GM18909 (cell line): ENCODE results near the gene FITM1.

Experiments used
- ATAC-seq: cut with Tn5 transposase; IDR thresholded peaks from one replicate; pipeline ENCODE4 v1.9.1; 2021; ENCODE audit warnings: mild to moderate bottlenecking; ENCODE audit not compliant: unreplicated experiment, poor library complexity

Gene FITM1

DNA sequence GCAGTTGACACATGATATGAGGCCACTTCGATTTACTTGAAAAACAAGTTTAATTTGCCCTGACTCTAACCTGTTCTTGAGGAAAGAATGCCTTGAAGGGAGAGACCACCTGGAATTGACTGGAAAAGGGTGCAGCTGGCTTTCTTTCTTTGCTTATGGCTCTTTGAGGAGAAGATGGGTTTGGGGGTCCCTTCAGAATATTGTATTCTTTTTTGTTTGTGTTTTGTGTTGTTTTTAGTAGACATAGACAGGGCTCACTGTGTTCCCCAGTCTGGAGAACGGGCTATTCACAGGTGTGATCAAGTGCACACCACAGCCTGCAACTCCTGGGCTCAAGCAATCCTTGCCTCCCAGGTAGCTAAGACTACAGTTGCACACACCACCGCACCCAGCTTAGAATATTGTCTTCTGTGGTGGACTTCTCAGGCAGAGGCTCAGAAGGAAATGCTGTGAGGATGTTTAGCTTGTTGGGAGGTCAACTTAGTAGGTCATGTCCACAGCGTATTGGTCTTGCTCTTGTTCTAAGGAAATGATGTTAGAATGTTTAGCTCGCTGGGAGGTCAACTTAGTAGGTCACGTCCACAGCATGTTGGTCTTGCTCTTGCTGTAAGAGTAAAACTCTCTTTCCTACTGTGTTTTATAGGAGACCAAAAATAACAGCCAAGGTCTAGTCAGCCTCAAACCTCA is 14.2 kb upstream of the FITM1 start:
- no peak for ATAC-seq

DNA sequence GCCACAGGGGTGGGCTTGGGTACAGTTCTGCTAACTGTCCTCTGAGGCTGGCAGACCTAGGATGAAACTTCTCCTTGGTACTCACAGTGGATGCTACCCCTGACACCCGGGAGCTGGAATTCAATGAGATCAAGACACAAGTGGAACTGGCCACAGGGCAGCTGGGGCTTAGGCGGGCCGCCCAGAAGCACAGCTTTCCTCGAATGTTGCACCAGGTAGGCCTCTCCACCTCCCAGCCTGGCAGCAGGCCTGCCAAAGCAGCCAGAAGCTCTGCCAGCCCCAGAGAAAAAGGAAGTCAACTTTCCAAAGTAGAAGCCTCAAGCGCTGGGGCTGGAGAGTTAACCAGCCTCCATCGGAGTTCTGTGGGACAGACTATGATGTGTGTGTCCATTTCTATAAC is 13.3 kb upstream of the FITM1 start:
- ATAC-seq: no peak

DNA sequence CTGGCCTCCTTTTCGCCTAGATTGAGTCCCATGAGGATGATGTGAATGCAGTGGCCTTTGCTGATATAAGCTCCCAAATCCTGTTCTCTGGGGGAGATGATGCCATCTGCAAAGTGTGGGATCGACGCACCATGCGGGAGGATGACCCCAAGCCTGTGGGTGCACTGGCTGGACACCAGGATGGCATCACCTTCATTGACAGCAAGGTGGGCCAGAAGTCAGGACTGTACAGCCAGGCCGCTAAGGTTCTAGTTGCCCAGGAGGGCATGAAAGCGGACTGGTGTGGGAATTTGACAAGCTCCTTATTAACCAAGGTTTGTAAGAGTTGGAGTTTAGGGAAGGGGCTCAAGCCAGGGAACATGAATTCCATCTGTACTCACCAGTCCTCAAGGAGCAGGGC is 10.8 kb upstream of the FITM1 start:
- no peak for ATAC-seq

DNA sequence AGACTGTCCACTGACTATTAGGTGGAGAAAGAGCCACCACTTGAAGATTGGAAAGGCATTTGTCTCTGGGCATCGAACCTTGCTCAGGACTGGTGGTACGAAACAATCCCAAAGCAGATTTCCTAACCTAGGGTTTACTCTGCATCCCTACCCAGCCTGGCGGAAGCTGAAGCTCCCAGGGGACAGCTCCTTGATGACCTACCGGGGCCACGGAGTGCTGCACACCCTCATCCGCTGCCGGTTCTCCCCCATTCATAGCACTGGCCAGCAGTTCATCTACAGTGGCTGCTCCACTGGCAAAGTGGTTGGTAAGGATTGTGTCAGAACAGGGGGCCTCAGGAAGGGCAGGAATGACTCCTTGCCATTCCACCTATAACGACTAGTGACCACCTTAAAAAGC is 9.2 kb upstream of the FITM1 start:
- no peak for ATAC-seq

DNA sequence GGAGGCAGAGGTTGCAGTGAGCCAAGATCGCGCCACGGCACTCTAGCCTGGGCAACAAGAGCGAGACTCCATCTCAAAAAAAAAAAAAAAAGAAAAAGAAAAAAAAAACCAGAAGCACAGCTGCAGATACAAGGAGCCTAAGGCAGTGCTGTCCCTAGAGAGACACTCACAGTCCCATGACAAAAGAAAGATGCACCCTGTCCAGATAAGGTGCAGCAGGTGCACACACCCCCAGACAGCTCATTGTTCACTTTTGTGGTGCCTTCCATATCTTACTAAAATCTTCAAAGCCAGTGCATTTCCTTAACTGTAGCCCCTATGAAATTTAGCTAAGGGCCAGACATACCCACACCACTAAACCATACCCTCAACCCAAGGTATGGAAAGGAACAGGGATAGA is 8.0 kb upstream of the FITM1 start:
- no peak for ATAC-seq

DNA sequence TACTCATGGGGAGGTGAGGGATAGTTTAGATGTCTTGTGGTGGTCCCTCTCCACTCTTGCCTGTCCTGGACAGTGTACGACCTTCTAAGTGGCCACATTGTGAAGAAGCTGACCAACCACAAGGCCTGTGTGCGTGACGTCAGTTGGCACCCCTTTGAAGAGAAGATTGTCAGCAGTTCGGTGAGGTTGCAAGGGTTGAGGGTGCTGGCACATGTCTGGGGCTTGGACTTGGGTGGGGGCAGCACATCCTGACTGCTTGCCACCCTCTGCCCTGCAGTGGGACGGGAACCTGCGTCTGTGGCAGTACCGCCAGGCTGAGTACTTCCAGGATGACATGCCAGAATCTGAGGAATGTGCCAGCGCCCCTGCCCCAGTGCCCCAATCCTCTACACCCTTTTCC is 7.6 kb upstream of the FITM1 start:
- ATAC-seq: no peak

DNA sequence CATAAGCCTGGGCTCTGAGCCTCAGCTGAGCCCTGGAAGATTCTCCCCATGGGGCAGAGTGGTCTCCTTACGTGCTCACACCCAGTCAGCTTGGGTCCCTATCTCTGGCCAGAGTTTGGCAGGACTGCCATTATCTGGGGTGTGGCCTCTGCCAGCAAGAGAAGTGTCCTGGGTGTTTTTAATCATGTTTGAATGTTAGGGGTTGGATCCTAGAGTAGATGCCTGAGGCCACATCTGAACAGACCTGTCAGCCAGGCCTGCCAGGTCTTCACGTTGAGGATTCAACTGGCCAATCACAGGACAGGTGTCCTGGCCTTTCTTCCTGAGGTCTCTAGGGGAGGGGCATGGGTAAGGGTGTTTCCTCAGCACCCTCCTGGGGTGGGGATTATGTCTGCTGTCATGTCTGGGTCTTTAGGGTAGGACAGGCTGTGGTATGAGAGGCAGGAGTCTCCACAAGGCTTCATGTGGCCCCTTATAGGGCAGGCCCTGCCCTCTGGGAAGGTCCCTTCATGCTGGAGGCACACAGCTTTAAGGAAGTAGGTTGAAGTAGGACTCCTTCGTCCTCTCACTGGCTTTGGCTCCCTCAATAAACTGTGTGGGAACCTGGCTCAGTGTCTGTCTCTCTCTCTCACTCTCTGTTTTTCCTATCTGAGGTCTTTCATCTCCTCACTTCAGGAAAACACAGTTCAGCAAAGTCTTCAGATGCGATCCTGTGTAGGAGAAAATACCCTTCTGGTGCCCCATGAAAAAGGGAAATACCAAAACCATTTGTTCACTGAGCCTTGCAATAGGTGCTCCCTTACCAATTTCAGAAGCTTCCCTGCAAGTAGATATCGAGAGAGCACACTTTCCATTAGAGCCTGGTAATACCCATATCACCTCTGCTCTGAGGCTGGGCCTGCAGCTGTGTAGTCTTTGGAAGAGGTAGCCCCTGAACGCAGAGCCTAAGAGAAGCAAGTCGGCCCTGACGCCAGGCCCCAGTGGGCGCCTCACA is 6.7 kb upstream of the FITM1 start:
- peak; percentile 53 for ATAC-seq

DNA sequence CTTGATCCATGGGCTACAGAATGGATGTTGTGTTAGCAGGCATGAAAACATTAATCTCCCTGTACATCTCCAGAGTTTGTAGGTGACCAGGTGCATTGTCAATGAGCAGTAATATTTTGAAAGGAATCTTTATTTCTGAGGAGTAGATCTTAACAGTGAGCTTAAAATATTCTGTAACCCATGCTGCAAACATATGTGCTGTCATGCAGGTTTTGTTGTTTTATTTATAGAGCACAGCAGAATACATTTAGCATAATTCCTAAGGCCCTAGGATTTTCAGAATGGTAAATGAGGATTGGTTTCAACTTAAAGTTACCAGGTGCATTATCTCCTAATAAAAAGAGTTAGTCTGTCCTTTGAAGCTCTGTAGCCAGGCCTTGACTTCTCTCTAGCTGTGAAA is 3.5 kb upstream of the FITM1 start:
- no peak for ATAC-seq

DNA sequence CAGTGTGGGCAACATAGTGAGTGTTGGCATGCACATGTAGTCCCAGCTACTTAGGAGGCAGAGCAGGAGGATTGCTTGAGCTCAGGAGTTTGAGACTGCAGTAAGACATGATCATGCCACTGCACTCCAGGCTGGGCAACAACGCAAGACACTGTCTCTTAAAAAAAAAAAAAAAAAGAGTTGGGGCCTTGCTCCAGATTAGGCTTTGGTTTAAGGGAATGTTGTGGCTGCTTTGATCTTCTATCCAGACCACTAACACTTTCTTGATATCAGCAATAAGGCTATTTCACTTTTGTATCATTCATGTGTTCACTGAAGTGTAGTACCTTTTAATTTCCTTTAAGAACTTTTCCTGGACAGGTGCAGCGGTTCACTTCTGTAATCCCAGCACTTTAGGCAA is 2.8 kb upstream of the FITM1 start:
- ATAC-seq: no peak

DNA sequence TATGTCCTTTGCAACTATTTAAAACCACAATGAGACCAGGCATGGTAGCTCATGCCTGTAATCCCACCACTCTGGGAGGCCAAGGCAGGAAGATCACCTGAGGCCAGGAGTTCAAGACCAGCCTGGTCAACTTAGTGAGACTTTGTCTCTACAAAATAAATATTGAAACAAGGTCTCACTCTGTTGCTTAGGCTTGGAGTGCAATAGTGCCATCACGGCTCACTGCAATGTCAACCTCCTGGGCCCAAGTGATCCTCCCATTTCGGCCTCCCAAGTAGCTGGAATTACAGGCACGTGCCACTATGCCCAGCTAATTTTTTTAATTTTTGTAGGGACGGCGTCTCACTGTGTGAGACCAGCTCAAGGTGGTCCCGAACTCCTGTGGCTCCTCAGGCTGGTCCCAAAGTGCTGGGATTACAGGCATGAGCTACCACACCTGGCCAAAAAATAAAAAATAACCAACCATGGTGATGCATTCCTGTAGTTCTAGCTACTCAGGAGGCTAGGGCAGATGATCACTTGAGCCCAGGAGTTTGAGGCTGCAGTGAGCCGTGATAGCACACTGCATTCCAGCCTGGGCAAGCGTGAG is 955 bp upstream of the FITM1 start:
- ATAC-seq: no peak

DNA sequence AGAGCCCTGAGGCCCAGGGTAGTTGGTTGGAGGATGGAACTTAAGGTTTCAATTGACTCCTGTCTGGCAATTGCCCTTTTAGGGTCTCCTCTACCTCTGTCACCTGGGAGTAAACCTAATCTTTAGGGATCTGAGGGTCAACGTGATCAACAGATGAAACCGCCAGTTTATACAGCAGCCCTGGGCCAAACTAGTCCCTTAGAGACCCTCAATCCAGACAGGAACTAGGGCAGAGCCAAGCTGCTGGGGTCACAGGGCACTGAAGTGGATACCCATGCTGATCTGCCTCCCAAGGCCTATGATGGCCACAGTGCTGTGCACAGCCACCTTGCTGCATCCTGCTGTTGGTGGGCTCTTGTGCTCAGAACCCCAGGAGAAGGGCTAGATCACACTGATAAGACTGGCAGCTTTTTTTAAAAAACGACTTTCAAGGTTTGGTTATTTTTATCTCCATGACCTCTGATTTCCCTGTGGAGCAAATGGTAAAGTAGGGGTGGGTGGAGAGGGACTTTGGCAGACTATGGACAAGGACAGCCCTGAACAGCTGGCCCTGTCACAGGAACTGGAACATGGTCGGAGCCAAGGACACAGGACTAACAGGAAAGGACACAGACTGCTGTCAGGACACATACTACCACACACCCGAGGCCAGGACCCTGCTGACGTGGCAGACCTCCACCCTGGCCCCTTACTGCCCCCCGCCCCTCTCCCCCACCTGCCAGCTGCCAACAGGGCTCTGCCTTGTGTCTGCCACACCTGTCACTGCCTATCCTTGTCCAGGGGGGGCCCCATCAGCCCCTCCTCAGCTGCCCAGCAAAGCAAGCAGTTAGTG is 474 bp downstream of the FITM1 start:
- no peak for ATAC-seq

DNA sequence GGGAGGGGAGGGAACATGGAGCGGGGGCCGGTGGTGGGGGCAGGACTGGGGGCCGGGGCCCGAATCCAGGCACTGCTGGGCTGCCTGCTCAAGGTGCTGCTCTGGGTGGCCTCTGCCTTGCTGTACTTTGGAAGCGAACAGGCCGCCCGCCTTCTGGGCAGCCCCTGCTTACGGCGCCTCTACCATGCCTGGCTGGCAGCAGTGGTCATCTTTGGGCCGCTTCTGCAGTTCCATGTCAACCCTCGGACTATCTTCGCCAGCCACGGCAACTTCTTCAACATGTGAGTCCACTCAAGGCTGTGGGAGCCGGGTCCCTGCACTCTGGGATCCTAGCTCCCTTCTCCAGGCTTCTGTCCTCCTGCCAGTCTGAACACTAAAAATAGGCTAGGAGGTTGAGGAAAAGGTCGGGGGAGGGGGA is 1.1 kb downstream of the FITM1 start:
- ATAC-seq: no peak

DNA sequence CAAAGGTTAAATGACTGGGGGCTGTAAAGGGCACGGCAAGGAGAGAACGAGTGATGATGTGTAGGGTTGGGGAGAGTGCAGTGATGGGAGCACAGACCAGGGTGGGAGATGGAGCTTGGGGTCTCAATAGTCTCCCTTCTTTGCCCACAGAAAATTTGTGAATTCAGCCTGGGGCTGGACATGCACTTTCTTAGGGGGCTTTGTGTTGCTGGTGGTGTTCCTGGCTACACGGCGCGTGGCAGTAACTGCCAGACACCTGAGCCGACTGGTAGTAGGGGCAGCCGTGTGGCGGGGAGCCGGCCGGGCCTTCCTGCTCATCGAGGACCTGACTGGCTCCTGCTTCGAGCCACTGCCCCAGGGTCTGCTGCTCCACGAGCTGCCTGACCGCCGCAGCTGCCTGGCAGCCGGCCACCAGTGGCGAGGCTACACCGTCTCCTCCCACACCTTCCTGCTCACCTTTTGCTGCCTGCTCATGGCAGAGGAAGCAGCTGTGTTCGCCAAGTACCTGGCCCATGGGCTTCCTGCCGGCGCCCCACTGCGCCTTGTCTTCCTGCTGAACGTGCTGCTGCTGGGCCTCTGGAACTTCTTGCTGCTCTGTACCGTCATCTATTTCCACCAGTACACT is 1.7 kb downstream of the FITM1 start:
- ATAC-seq: no peak

DNA sequence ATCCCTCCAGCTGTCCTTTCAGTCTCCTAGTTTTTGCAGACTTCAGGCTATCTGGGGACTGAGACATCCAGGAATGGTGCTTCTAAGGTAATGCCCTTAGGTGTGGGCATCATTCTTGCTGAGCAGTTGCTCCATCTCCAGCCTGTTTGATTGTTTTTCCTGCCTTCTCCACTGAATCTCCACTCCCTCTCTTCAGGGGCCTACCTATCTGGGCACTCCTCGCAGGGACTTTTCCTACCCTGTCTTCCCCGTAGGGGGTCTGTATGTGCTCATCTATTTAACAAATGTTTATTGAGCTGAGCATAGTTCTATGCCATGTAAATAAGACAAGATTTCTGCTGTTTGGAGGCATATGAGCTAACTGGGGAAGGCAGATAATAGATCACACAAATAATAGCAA is 2.5 kb downstream of the FITM1 start:
- ATAC-seq: no peak

DNA sequence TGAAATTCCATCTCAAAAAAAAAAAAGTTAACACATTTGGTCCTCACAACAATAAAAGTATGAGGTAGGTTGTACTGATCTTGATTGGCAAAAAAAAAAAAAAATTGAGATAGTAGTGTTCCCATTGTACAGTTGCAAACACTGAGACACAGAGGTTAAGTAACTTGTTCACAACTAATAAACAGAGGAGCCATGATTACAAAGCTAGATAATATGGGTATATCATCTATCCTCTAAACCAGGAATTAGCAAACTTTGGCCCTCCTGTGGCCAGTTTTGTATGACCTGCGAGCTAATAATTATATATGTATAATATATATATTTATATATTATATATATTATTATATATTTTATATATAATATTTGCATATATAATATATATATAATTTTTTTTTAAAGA is 3.3 kb downstream of the FITM1 start:
- ATAC-seq: no peak

DNA sequence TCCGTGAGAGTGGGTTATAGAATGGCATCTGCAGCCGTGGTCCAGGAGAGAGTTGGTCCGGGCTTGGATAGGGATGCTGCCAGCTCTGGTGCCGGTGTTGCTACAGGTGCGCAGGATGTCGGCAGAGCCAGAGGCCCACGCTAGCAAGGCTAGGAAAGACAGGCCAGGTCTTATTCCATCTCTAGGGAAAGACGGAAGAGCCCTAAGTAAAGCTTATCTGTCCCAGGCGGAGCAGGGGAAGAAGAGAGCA is 5.0 kb downstream of the FITM1 start:
- peak; percentile 14 for ATAC-seq

DNA sequence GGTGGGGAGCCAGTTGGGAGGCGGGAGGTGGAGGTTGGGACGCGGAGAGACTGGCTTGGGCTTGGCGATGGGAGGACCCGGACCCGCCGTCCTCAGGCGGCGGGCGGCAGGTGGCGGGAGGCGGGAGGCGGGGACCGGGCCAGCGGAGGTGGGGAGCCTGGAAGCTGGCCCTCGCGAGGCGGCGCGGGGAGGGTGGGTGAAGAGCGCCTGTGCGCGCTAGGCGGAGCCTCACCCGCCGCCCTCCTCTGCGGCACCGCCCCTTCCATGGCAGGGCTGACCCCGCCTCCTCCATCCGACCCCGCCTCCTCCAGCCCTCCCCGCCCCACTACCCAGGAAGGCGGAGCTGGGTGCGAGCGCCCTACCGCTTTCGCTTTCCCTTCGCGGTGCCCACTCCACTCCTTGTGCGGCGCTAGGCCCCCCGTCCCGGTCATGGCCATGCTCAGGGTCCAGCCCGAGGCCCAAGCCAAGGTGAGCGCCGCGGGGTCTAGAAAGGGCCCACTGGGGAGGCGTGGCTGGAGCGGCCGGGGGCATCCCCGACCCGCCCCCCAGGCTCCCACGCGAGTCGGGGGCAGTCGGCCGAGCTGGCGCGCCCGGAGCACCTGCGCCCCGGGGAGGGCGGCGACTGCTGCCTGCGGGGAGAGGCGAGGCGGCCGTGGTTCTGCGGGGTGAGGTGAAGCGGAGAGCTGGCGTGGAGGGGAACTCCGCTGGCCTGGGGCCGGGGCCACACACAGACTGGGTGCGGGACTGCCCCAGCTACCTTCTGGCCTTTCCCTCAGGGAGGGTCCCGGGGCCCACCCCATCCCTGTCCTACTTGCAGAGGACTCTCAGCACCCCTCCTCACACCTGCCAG is 5.6 kb downstream of the FITM1 start, which contains the start of gene PSME1:
Gene PSME1, plus strand, starts transcription at position 361 of the 850 bp plus-strand sequence. Its CDS starts 69 bp downstream, at position 430.
- peak; percentile 87 for ATAC-seq

DNA sequence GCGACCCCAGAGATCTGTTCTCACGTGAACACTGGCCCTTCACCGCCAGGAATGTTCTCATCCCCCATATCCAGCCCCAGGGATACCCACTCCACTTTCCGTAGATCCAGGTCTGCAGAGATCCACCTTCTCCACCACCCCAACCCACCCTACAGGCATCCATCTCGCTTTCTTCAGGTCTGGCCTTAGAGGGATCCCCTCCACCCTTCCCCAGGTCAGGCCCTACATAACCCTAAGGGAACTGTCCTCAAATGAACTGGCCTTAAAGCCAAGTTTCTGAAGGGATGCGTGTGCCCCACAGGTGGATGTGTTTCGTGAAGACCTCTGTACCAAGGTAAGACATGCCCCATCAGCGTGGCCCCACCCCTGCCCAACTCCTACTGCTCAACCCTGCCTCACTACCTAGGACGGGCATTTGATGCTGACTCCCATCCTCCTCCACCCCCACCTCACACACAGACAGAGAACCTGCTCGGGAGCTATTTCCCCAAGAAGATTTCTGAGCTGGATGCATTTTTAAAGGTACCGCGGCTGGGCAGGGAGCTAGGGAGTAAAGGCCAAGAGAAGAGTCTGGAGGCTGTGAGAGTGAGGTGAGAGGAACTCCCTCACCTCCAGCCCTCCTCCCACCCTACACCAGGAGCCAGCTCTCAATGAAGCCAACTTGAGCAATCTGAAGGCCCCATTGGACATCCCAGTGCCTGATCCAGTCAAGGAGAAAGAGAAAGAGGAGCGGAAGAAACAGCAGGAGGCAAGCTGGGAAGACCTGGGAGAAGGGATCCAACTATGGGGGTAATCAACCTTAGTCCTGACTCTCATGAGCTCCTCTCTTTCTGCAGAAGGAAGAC is 6.4 kb downstream of the FITM1 start:
- no peak for ATAC-seq
